Breast epithelium (tissue), 4 donors: ENCODE data around the gene SCG2. TPM values are rescaled to one million over a fixed set of nuclear protein-coding genes. Genes with fewer than 3 reads are reported as not detected.

Experiments
- DNase-seq, 2 donors: peaks; one replicate each; pipeline ENCODE4 v3.0.0-alpha.2; 2019; ENCODE audit warnings: low spot score in 2 of 2
- H3K27ac ChIP-seq, 2 donors: fragments of 200-600 bp; sonication (generic) in 1 of 2; one replicate each; pipeline ENCODE4 v1.5.1; 2016 to 2019; ENCODE audit warnings: mild to moderate bottlenecking in 1 of 2
- H3K27me3 ChIP-seq, 2 donors: fragments of 200-600 bp; sonication (generic) in 1 of 2; one replicate each; pipeline versions ENCODE4 v1.5.1 to v1.6.0; 2017 to 2019; ENCODE audit warnings: control low read depth in 1 of 2, mild to moderate bottlenecking in 1 of 2
- H3K36me3 ChIP-seq: fragments of 200-600 bp; one replicate; pipeline ENCODE4 v1.5.1; 2019
- H3K4me1 ChIP-seq, 2 donors: fragments of 200-600 bp; sonication (generic); one replicate each; pipeline ENCODE4 v1.5.1; 2016 to 2019; ENCODE audit warnings: control low read depth in 1 of 2
- H3K4me3 ChIP-seq, 3 donors: fragments of 200-600 bp; sonication (generic); 1 replicate in 2 of 3; 2 replicates in 1 of 3; pipeline ENCODE4 v1.5.1; 2016 to 2019; ENCODE audit warnings: mild to moderate bottlenecking in 3 of 3, moderate library complexity in 2 of 3
- H3K9me3 ChIP-seq, 2 donors: fragments of 200-600 bp; sonication (generic) in 1 of 2; one replicate each; pipeline ENCODE4 v1.5.1; 2016 to 2019; ENCODE audit warnings: control low read depth in 1 of 2
- CTCF ChIP-seq, 3 donors: fragments of 450-650 bp; IDR thresholded peaks; one replicate each; pipeline ENCODE4 v1.5.1; 2016 to 2017; ENCODE audit warnings: antibody characterized with exemption in 3 of 3, mild to moderate bottlenecking in 3 of 3, moderate library complexity in 3 of 3
- POLR2A ChIP-seq: fragments of 450-650 bp; IDR thresholded peaks from one replicate; pipeline ENCODE4 v1.6.1; 2016; ENCODE audit warnings: antibody characterized with exemption, mild to moderate bottlenecking, moderate library complexity
- POLR2AphosphoS5 ChIP-seq, 3 donors: sonication (generic); formaldehyde crosslinking; IDR thresholded peaks; one replicate each; pipeline ENCODE4 v1.6.1; 2017; ENCODE audit warnings: antibody characterized with exemption in 3 of 3
- intact Hi-C: fragments of 100-400 bp; cut with DNase I; formaldehyde crosslinking; loops from one replicate; pipeline ENCODE4 v1.15.1; 2023; ENCODE audit warnings: low total_unique reads
- total RNA-seq, 3 donors: library from RNA; depleted of rRNA; stranded (reverse); fragments of >200 nt; gene quantifications; one replicate each; pipeline ENCODE4 v1.1.0, GENCODE V29; 2016

SCG2 gene
- total RNA-seq, 3 donors from 2014 or later: 0.32 to 0.66 TPM; not detected in 1

GRCh38 chr2:223566396-223566795 is 35.8 kb downstream of the SCG2 start:
- DNase-seq: no peak
- Histone ChIP-seq H3K27ac (no peak overlapping the region), H3K27me3 (no peaks in the 10 kb centered on the region), H3K36me3 (no peaks in the 10 kb centered on the region), H3K9me3 (no peaks in the 10 kb centered on the region), H3K4me3 (no peak overlapping the region), H3K4me1 (no peaks in the 10 kb centered on the region)
- TF ChIP-seq CTCF (IDR thresholded peaks at IDR 0.05): no peak
- TF ChIP-seq POLR2A: no peak
- TF ChIP-seq POLR2AphosphoS5 (IDR thresholded peaks at IDR 0.05): no peak
- intact Hi-C loops: no loop called here

GRCh38 chr2:223563462-223563861 is 38.7 kb downstream of the SCG2 start:
- H3K27me3 ChIP-seq: no peaks in the 10 kb centered on the region
- H3K9me3 ChIP-seq: no peaks in the 10 kb centered on the region
- no peak for DNase-seq
- intact Hi-C loops: no loop called here
- H3K27ac ChIP-seq: no peak overlapping the region
- no peaks in the 10 kb centered on the region for H3K36me3 ChIP-seq
- H3K4me3 ChIP-seq: no peak overlapping the region
- H3K4me1 ChIP-seq: no peaks in the 10 kb centered on the region
- TF ChIP-seq POLR2A: no peak
- TF ChIP-seq POLR2AphosphoS5 (IDR thresholded peaks at IDR 0.05): no peak
- no peak for TF ChIP-seq CTCF (IDR thresholded peaks at IDR 0.05)

GRCh38 chr2:223562078-223562477 is 40.1 kb downstream of the SCG2 start:
- Histone ChIP-seq H3K27ac (no peak overlapping the region), H3K4me1 (no peaks in the 10 kb centered on the region), H3K9me3 (no peaks in the 10 kb centered on the region), H3K27me3 (no peaks in the 10 kb centered on the region), H3K36me3 (no peaks in the 10 kb centered on the region), H3K4me3 (no peak overlapping the region)
- intact Hi-C loops: no loop called here
- no peak for DNase-seq
- TF ChIP-seq POLR2AphosphoS5 (IDR thresholded peaks at IDR 0.05) (no peak), CTCF (IDR thresholded peaks at IDR 0.05) (no peak), POLR2A (no peak)

GRCh38 chr2:223560749-223561435 is 41.3 kb downstream of the SCG2 start:
- Histone ChIP-seq H3K27ac (no peak overlapping the region), H3K27me3 (no peaks in the 10 kb centered on the region), H3K4me1 (no peaks in the 10 kb centered on the region), H3K9me3 (no peaks in the 10 kb centered on the region), H3K4me3 (no peak overlapping the region), H3K36me3 (no peaks in the 10 kb centered on the region)
- intact Hi-C loops: no loop called here
- DNase-seq: no peak
- TF ChIP-seq POLR2A (no peak), CTCF (IDR thresholded peaks at IDR 0.05) (no peak), POLR2AphosphoS5 (IDR thresholded peaks at IDR 0.05) (no peak)

- no peak for TF ChIP-seq CTCF (IDR thresholded peaks at IDR 0.05)
- intact Hi-C loops: no loop called here
- H3K27ac ChIP-seq: no peak overlapping the region
- no peak overlapping the region for H3K4me3 ChIP-seq
- no peaks in the 10 kb centered on the region for H3K27me3 ChIP-seq
- no peaks in the 10 kb centered on the region for H3K36me3 ChIP-seq
- no peaks in the 10 kb centered on the region for H3K9me3 ChIP-seq
- DNase-seq: no peak
- H3K4me1 ChIP-seq: no peaks in the 10 kb centered on the region
Measured at GRCh38 chr2:223558970-223559369, 43.2 kb downstream of the SCG2 start.
